Left lobe of liver (tissue), 2 donors: ENCODE results near the gene FBN2. TPM values are rescaled to one million over a fixed set of nuclear protein-coding genes. Genes with fewer than 3 reads are reported as not detected.
"Not testable (repeated sequence)": the region's sequence is repeated elsewhere in the genome, so short reads cannot be mapped to it uniquely, and the experiment has no call there.

Experiments used
- ATAC-seq: fragments of 200-7000 bp; cut with Tn5 transposase; one replicate; pipeline ENCODE4 v1.9.1; 2020; ENCODE audit warnings: mild to moderate bottlenecking, moderate library complexity
- DNase-seq: peaks from one replicate; pipeline ENCODE4 v3.0.0-alpha.2; 2020; ENCODE audit warnings: low spot score
- total RNA-seq: library from RNA; stranded (reverse); gene quantifications from one replicate; pipeline ENCODE4 v1.2.1, GENCODE V29; 2021
- donor health status: DM: no; HTN: no; CAD: no; lungs with moderate emphysema.
- donor health status: DM: no; HTN: yes; CAD: no.

Gene FBN2
- total RNA-seq, 1 donor from 2014 or later, result 0.73 TPM

DNA sequence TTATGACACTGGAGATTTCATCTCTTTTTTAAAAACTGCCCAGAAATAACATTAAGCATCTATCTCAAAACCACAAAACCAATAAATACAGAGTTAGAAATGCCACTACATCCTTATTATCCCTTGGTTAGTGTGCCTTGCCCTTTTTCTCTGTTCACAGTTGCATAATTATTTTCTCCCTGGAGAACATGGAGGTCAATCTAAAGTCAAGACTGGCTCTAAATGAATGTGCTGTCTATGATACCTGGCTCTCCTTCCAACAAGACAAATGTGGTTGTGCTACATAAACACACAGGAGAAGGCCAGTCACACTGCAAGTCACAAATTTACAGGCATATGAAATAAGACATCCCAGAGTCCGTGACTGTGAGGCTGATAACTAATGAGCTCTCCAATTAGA, 2.8 kb downstream of the FBN2 start:
- no peak for DNase-seq
- no peak for ATAC-seq

DNA sequence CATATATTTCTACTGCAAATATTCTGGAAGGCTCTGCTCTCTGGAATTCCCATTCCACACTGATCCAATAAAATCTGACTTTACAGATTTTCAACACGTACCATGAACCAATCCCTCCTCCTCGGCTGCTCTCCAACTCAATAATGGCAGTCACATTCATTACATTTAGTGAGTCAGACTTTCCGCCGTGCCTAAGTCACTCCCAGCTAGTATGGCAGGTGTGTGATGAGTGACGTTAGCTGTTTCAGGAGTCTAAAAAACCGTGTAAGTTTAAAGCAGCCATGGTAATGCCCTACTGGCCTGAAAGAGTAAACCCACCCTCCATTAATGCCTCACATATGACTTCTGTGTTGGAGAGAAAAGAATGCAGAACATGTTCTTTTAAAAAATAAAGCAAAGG, 3.3 kb downstream of the FBN2 start:
- ATAC-seq (no peak), DNase-seq (no peak)

DNA sequence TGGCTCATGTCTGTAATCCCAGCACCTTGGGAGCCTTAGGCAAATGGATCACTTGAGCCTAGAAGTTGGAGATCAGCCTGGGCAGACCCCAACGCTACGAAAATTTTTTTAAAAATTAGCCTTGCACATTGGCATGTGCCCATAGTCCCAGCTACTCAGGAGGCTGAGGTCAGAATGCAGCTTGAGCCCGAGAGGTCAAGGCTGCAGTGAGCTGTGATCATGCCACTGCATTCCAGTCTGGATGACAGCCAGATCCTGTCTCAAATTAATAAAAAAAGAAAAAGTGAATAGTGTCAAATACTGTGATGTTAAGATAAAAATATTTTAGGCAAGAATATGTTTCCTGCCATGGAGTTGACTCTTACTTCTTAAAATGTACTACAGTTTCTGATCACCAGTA, 5.3 kb downstream of the FBN2 start:
- no peak for DNase-seq
- no peak for ATAC-seq

DNA sequence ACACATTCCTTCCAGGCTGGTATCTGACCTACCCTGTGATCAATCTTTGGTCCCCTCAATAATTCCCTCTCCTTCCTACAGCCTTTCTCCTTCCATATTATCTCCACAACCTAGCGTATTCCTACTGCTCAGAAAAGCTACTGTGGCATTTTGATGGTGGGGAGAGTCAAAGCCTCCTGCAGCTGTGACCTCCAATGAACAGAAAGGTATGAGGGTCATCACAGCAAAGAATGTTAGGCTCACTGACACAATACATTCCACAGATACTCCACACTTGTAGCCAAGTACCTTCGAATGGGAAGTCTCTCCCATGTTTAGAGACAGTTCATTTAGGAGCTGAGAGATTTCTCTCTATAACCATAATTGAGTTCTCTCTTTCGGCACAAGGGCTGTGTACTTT, 5.9 kb downstream of the FBN2 start:
- ATAC-seq (no peak), DNase-seq (no peak)

DNA sequence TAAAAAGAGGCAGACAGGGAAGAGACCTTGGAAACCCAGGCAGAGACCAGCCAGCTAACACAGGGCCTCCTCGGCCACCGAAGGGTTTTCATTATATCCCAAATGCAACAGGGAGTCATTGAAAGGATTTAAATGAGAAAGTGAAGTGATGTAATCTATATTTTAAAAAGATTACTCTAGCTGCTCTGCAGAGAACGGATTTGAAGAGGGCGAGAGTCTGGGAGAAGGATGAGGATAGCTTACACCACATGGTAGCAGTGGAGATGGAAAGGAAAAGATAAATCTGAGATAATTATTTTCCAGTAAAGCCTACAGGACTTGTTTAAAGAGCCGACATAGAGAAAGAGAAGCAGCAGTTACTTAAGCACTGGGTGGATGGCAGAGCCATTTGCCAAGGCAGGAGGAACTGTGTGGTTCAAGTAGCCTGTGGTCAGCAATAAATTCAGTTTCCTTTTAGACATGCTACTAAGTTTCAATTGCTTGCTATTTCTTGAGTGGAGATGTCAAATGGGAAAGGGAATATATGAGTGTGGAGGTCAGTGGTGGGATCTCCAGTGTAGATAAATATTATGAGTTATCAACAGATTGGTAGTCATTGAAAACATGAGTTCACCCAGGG, 9.3 kb downstream of the FBN2 start:
- ATAC-seq, result peak; percentile 25

DNA sequence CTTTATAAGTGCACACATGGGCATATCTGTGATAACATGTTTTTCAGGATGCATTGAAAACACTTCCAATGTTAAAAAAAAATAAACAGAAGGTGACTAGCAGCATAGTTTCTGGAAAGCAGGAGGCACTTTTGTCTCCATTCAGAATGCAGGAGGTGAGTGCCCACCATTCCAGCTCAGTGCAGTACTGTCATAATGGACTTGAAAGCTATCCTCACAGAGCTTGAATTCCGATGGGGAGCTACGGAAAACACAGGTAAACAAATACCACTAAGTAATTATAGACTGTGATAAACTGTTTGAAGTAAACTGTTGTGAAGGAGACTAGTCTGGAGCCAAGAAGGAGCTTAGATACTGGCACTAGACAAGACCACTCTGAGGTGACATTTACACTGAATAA, 9.9 kb downstream of the FBN2 start:
- ATAC-seq, result no peak
- DNase-seq, result no peak

More for the DNA sequence above, 9.3 kb downstream of the FBN2 start:
- DNase-seq, result no peak

DNA sequence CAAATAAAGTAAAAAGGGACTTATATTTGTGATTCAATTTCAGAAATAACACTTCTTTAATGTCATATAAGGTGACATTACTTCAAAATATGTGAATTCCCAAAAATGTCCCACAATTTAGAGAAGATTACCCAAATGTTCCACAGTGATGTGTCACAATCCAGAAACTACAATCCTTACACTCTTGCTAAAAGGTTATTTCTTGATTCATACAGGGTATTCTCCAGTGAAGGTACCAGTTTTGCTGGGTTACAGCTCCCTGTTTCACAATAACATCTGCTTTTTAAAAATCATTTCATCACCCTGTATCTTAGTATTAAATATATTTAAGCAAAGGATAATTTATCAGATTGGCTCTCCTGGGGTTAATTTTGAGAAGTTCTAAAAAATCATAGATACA, 11.0 kb downstream of the FBN2 start:
- ATAC-seq (no peak), DNase-seq (no peak)

DNA sequence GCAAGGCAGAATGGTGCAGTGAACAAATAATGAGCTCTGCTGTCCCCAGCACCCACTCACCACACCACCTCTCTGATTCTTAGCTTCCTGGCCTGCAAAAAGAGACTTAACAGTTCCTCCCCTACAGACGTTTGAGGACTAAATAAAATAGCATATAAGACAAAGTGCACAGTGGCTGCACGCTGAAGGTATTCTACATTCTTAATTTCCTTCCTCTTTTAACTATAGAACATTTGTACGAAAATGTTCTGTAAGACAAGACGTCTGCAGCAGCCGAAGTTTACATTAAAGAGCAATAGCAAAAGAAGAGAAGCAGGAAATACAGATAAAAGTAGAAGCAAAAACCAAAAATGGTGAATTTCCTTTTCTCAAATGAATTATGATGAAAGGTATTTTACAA, 15.7 kb downstream of the FBN2 start:
- ATAC-seq, result no peak
- no peak for DNase-seq

DNA sequence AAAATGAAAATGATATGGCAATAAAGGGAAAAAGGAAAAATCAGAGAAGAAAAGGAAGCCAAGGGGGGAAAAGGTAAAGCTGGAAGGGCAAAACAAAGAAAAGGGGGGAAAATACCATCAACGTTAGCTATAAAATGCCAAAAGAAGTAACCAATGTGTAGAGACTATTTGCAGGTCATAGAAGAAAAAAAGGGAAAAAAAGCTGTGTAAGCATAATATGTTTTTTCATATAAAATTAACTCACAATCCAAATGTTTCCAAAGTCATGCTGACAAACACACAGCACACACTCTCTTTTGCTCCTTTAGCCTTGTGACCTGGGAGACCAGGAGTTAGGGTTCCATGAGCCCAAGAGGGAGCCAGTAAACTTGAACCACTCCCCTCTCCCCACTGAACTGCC, 18.2 kb downstream of the FBN2 start:
- ATAC-seq, result no peak
- no peak for DNase-seq

DNA sequence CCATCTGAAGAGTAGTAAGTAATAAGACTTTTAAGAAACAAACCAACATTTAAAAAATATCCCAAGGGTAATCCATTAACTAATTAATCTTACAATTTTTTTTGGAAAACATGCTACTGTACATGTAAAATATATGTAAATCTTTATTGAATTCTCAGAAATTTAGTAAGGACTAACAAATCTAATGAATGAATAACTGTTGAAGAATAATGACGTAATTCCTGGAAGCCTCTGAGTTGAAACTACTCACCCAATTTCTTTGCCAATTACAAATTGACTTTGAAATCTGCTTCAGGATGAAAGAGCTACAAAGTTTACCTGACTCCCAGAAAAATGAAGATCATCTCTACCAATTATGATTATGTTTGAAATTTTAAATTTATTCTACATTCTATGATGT, 21.1 kb downstream of the FBN2 start:
- ATAC-seq (no peak), DNase-seq (no peak)

DNA sequence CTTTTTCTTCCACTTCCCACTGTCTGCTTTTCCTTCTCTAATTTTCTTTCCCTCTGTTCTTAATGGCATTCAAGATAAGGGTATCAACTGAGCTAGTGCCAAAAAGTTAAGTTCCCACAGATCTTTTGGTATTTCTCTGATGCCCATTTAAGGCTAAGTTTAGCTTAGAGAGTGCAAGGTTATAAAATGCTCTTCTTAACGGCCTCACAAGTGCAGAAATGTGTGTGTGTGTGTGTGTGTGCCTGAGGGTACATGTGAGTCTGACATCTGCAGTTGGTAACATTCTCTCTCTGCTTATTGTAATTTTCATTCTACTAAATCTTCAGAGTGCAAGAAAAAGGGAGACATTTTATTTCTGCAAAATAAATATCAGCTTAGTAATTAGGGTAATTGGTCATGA, 24.2 kb downstream of the FBN2 start:
- no peak for ATAC-seq

DNA sequence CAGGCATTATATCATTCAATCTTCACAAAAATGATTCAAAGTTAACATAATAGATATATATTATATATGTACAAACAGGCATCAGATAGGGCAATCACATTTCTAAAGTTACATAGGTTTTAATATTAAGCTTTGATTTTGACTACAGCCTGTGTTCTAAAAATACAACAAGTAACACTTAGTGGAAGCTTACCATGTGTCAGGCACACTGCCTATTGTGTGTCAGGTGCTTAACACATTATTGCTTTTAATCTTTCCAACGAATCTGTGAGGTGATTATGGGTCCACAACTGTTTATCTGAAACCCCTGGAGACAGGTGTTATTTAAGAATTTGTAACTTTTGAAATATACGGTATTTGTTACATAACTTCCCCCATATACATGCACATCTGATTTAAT, 25.2 kb downstream of the FBN2 start:
- ATAC-seq, result no peak

More for the DNA sequence above, 24.2 kb downstream of the FBN2 start:
- DNase-seq, result no peak

DNA sequence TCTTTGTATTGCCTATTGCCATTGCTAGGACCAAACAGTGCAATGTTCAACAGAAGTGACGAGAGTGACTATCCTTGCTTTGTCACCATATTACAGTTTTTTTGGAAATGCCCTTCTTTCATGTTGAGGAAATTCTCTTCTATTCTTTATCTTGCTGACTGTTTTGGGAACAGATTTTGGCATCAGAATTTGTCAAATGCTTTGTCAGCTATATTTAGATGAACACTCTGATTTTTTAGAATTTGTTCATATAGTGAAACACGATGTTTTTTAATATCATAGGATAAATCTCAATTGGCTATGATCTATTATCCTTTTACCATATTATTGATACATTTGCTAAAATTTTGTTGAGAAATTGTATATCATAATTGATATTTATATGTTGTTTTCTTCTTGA, 31.4 kb downstream of the FBN2 start:
- DNase-seq (no peak), ATAC-seq (no peak)

More for the DNA sequence above, 25.2 kb downstream of the FBN2 start:
- DNase-seq, result no peak

DNA sequence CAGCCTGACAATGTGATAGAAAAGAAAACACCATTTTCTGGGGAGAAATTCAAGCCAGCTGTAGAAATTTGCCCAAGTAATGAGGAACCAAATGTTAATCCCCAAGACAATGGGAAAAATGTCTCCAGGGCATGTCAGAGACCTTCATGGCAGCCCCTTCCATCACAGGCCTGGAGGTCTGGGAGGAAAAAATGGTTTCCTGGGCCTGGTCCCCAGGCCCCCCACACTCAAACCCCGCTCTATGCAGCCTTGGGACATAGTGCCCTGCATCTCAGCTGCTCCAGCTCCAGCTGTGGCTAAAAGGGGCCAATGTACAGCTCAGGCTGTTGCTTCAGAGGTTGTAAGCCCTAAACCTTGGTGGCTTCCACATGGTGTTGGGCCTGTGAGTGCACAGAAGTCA, 34.3 kb downstream of the FBN2 start:
- not testable (repeated sequence) for DNase-seq, ATAC-seq

DNA sequence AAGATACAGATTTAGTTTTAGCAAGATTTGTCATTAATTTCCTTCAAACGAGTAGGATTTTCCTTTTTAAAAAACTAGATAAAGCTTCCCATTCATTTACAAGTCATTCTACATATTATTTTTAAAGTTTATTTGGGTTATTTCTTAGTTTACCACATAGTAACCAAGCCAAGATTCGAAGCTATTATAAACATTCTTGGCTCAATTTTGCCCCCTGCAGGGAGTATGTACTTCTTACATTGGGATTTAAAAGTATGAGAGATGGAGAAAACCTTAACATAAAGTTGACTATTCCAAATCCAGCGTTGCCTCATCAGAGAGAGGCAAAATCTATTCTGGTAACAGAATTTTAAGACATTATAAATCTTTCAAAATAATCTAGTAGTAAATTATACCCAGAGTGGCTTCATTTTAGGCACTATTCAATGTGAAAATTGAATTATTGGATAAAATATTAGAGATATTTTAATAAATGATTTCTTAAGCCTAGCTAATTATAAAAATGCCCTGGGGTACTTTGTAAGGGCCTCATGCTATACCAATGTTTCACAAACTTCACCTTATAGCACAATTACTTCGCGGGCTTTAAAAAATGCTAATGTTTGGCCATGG, 39.1 kb downstream of the FBN2 start:
- no peak for ATAC-seq
- no peak for DNase-seq

DNA sequence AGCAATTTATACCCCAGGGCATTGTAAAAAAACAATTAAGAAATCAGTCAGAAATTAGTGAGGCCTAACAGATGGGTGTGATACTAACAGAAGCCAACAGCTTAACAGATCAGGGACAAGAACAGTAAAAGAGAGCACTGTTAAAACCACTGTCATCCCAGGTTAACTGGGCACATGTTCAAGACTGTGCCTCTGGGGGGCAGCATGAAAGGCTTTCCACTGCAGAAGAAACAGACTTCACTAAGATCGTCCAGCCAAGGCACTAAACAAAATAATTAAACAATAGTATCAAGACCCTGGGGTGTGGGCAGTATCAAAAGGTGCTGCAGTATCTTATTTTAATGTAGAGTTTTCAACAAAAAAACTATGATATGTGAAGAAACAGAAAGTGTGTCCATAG, 43.5 kb downstream of the FBN2 start:
- no peak for DNase-seq
- ATAC-seq, result no peak

DNA sequence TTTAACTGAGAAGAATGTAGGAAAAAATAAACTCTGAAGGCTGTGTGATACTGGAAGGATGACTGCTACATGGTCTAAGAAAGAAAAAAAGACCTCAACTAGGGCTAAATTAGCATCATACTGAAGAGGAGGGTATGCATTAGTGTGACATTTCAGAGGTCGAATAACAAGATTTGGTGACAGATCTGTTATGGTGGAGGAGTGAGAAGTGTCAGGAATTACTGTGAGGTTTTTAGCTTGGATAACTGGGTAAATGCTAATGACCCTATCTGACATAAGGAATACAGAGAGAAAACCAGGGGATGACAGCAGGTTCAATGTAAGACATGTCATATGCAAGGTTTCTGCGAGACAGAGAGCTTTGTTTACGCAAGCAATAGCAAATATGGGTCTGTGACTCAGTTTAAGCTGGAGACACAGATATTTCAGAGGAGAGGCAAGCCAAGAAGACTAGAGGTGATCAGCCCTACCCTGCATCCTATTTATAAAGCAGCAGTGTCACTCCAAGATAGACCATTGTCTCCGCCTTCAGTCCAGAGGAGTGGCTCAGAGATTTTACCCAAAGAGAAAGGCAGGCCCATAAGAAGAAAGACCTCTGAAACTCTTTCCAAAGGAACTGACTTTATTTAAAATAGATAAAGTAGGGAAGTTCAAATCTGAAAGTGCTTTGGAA, 44.3 kb downstream of the FBN2 start:
- DNase-seq (no peak), ATAC-seq (no peak)

DNA sequence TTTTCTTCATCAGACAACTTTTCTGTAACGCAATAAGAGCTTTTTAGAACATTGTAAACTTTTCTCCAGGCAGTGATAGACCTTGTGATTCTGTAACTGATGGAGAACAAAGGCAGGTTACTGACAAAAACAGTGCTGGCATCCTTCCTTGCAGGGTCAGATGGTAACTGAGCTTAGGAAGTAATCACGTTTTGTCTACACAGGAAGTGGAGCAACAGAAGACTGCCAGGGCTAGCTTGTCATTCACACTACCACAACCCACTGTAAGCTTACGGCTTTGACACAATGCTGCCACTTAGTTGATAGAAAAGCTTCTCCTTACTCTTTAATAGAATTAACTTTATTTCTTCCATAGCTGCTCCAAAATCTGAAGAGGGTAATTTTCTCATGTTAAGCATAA, 46.8 kb downstream of the FBN2 start:
- DNase-seq, result no peak
- ATAC-seq, result no peak

DNA sequence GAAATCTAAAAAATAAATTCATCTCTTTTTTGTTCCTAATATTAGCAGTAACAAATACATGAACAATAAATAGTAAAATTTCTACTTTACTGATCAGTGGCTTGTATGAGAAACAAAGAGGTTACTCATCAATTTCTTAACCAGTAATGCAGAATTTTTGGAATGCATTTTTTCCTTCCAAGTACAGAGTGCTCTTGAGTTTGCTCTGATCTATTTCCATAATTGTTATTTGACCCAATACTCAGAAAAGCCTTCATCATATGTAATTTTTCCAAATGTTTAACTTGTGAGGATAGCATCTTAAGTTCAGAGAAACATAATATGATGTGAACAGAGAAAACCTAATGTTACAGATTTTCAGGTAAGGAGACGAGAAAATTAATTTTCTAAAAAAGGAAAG, 47.3 kb downstream of the FBN2 start:
- no peak for DNase-seq
- ATAC-seq, result no peak

DNA sequence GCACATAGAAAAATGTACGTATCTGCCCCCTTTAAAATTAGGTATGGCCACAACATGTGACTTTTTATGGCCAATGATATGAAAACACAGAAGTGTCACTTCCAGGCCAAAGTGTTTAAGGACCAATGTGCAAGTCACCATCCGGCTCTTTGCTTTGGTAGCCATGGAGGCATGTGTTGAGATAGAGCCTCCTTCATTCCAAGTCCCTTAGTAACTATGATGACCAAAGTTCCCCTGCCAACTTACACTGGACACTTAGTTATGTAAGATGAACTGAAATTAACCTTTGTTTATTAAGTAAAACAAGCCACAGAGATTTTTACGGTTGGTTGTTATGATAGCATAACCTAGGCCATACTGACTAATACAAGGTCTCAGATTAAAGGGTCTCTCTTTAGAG, 51.0 kb downstream of the FBN2 start:
- ATAC-seq (no peak), DNase-seq (no peak)

DNA sequence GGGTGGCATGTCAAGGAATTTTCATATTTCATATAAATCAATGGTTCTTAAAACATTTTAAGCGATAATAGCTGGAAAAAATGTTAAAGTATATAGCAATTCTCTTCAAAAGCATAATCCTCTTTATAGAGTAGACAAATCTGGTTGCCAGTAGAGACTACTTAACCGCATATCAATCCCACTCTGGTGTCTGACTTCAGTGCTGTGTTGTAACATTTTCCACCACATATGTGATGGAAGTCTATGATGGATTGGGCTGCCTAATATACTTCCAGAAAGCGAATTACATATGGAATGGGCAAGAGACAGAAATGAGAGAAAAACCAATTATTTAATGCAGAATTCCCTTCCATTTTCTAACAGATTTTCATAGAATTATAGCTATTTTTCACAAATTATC, 54.3 kb downstream of the FBN2 start:
- no peak for ATAC-seq

DNA sequence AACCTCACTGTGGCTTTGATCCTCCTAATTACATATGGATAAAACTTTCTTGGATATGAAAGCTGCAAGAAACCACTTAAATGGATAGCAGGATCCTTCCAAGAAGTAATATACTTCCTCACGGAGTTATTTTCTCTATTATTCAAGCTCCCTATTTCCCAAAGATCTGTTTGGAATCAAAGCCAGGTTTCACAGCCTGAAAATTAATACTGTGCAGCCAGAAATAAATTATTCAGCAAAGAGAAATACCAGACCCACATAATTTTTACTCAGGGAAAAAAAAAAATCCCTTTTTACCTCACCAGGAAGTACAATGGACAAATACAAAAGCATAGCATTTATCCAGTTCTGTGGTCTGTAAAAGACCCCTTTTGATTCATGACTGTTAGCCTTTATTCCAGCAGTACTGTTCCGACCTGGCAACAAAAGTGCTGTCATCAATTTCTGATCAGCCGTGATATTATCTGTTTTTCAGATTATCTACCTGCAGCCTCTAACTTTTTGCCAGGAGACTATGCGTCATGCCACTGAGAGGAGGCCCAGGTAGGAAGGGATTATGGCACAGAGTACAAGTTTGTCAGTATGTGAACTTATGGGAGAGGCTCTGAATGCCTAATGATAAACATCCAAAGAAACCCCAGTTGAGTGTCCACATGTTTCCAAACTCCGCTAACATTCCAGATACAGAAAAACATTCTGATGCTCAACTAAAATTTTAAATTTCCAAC, 57.0 kb downstream of the FBN2 start:
- no peak for DNase-seq

More for the DNA sequence above, 54.3 kb downstream of the FBN2 start:
- no peak for DNase-seq

More for the DNA sequence above, 57.0 kb downstream of the FBN2 start:
- ATAC-seq, result no peak
